Uterus (tissue), 2 donors: Measurements from ENCODE around the gene PEA15.

Experiments
- CTCF ChIP-seq, 4 experiments: fragments of 200-600 bp in 2 of 4; fragments of 450-650 bp in 2 of 4; sonication (generic) in 2 of 4; IDR thresholded peaks; one replicate each; pipeline ENCODE4 v1.5.1; 2016 to 2019; ENCODE audit warnings: antibody characterized with exemption in 4 of 4, mild to moderate bottlenecking in 2 of 4, moderate library complexity in 1 of 4
- POLR2A ChIP-seq, 2 donors: fragments of 450-650 bp; IDR thresholded peaks; one replicate each; pipeline ENCODE4 v1.6.1; 2016; ENCODE audit warnings: antibody characterized with exemption in 2 of 2, mild to moderate bottlenecking in 1 of 2, moderate library complexity in 1 of 2

- no peak for TF ChIP-seq CTCF (IDR thresholded peaks at IDR 0.05)
- no peak for TF ChIP-seq POLR2A (IDR thresholded peaks at IDR 0.05)
Measured at GRCh38 chr1:160243767-160244166, 38.6 kb downstream of the PEA15 start.
